ENCODE data around the gene ACVR1.

- no peak for TF ChIP-seq SIN3A (IDR thresholded peaks at IDR 0.05; ENCODE audit: borderline replicate concordance, low read depth, low read length)
- TF ChIP-seq RAD21 (IDR thresholded peaks at IDR 0.05; ENCODE audit: low read length), result no peak
- no peak for TF ChIP-seq CTCF (IDR thresholded peaks at IDR 0.05)
- TF ChIP-seq RCOR1 (IDR thresholded peaks at IDR 0.05; ENCODE audit: low read length), result no peak
- TF ChIP-seq MXI1 (IDR thresholded peaks at IDR 0.05; ENCODE audit: low read depth, low read length), result no peak
- TF ChIP-seq JUND (IDR thresholded peaks at IDR 0.05), result no peak
- no peak for TF ChIP-seq TEAD4 (IDR thresholded peaks at IDR 0.05; ENCODE audit: borderline replicate concordance, insufficient read depth)
- no peak for TF ChIP-seq NRF1 (IDR thresholded peaks at IDR 0.05; ENCODE audit: low read depth, low read length)
- no peak for TF ChIP-seq TCF12 (IDR thresholded peaks at IDR 0.05)
Measured at GRCh38 chr2:157903626-157904025, 27.5 kb upstream of the ACVR1 start.

Measured in SK-N-SH (cell line).